Fibroblast of skin of back (primary cell): ENCODE data around the gene SPAG8.

ENCODE experiments used
- DNase-seq: peaks from one replicate; pipeline ENCODE4 v3.0.0-alpha.2; 2013

The SPAG8 gene

GRCh38 chr9:35771075-35771433 lies 41.0 kb downstream of the SPAG8 start:
- DNase-seq = no peak

- DNase-seq = no peak
Measured at GRCh38 chr9:35769763-35770162, 42.3 kb downstream of the SPAG8 start.

- DNase-seq = no peak
Measured at GRCh38 chr9:35767458-35767857, 44.6 kb downstream of the SPAG8 start.

- DNase-seq = no peak
Measured at GRCh38 chr9:35766997-35767396, 45.1 kb downstream of the SPAG8 start.

GRCh38 chr9:35763803-35764202 lies 48.3 kb downstream of the SPAG8 start:
- DNase-seq = no peak

GRCh38 chr9:35763181-35763580 lies 48.9 kb downstream of the SPAG8 start:
- DNase-seq = no peak

- peak; percentile 69 for DNase-seq
Measured at GRCh38 chr9:35760651-35761050, 51.4 kb downstream of the SPAG8 start.

GRCh38 chr9:35759795-35760194 lies 52.3 kb downstream of the SPAG8 start:
- DNase-seq = no peak
